Stimulated activated CD4-positive, alpha-beta T cell treated with anti-CD3 and anti-CD28 coated beads, Interleukin-2, amount 100 ng/mL, for 4 hours (primary cell): Measurements from ENCODE around the gene CFAP46.
"Not testable (repeated sequence)": the region's sequence is repeated elsewhere in the genome, so short reads cannot be mapped to it uniquely, and the experiment has no call there.

Experiments
- DNase-seq: peaks from one replicate; pipeline ENCODE4 v3.0.0-alpha.2; 2020; ENCODE audit warnings: low read depth

CFAP46 gene

GRCh38 chr10:132962623-132963429, 20.5 kb upstream of the CFAP46 start:
- DNase-seq, result no peak

GRCh38 chr10:132961787-132962622, 19.6 kb upstream of the CFAP46 start:
- DNase-seq, result peak; percentile 49

GRCh38 chr10:132961420-132961786, 19.0 kb upstream of the CFAP46 start:
- DNase-seq, result no peak

GRCh38 chr10:132960631-132961419, 18.5 kb upstream of the CFAP46 start:
- DNase-seq, result no peak

GRCh38 chr10:132960071-132960472, 17.7 kb upstream of the CFAP46 start:
- no peak for DNase-seq

GRCh38 chr10:132959559-132959961, 17.2 kb upstream of the CFAP46 start:
- DNase-seq, result no peak

- DNase-seq, result no peak
Measured at GRCh38 chr10:132958883-132959558, 16.7 kb upstream of the CFAP46 start.

GRCh38 chr10:132957981-132958882, 15.9 kb upstream of the CFAP46 start:
- no peak for DNase-seq

GRCh38 chr10:132957131-132957530, 14.8 kb upstream of the CFAP46 start:
- DNase-seq, result no peak

- not testable (repeated sequence) for DNase-seq
Measured at GRCh38 chr10:132956259-132956658, 13.9 kb upstream of the CFAP46 start.

- no peak for DNase-seq
Measured at GRCh38 chr10:132955479-132955878, 13.1 kb upstream of the CFAP46 start.

GRCh38 chr10:132953428-132953827, 11.1 kb upstream of the CFAP46 start:
- no peak for DNase-seq

GRCh38 chr10:132951926-132952325, 9.6 kb upstream of the CFAP46 start:
- DNase-seq, result no peak

GRCh38 chr10:132948351-132948750, 6.0 kb upstream of the CFAP46 start:
- no peak for DNase-seq

GRCh38 chr10:132947843-132948242, 5.5 kb upstream of the CFAP46 start:
- DNase-seq, result no peak

GRCh38 chr10:132946806-132947546, 4.6 kb upstream of the CFAP46 start:
- DNase-seq, result no peak

GRCh38 chr10:132946311-132946710, 3.9 kb upstream of the CFAP46 start:
- DNase-seq, result no peak

GRCh38 chr10:132945894-132946255, 3.5 kb upstream of the CFAP46 start:
- no peak for DNase-seq

GRCh38 chr10:132945125-132945893, 2.9 kb upstream of the CFAP46 start:
- DNase-seq, result no peak
